ENCODE results near the gene ABR.

GRCh38 chr17:1050996-1051925 is 128.5 kb downstream of the ABR start:
- TF ChIP-seq CTCF (IDR thresholded peaks at IDR 0.05 in 8 of 11, conservative IDR thresholded peaks at IDR 0.05 in 3 of 11) (no peak), POLR2AphosphoS5 (IDR thresholded peaks at IDR 0.05) (no peak), POLR2A (IDR thresholded peaks at IDR 0.05) (no peak)

Measured in spleen (tissue), 7 donors.